WTC11 (cell line): ENCODE measurements around the gene UBA1. TPM values are rescaled to one million over a fixed set of nuclear protein-coding genes. Genes with fewer than 3 reads are reported as not detected.

ENCODE experiments used
- ATAC-seq: fragments of 200-7000 bp; cut with Tn5 transposase; 2 replicates; pipeline ENCODE4 v1.10.0; 2021; ENCODE audit warnings: mild to moderate bottlenecking, moderate library complexity
- CTCF ChIA-PET: fragments of 300-600 bp; sonication (Branson Sonifier 250); formaldehyde crosslinking; loops from one replicate; lab custom pipeline; 2021; ENCODE audit warnings: antibody characterized with exemption; lab: Charles Lee
- POLR2A ChIA-PET: fragments of 350-600 bp; sonication (Branson Sonifier 250); formaldehyde crosslinking; loops from one replicate; lab custom pipeline; 2021; ENCODE audit warnings: antibody characterized with exemption; lab: Charles Lee
- DNase-seq: peaks from one replicate; pipeline ENCODE4 v3.0.0; 2021; ENCODE audit warnings: low spot score
- H3K27ac Mint-ChIP-seq: 2 replicates; pipeline ENCODE4 v1.8.0; 2021; ENCODE audit warnings: mixed read lengths
- H3K27me3 Mint-ChIP-seq: 2 replicates; pipeline ENCODE4 v1.8.0; 2021; ENCODE audit warnings: low read depth, mild to moderate bottlenecking, moderate library complexity, mixed read lengths
- H3K36me3 Mint-ChIP-seq: 2 replicates; pipeline ENCODE4 v1.8.0; 2021; ENCODE audit warnings: mixed read lengths
- H3K4me1 Mint-ChIP-seq: 2 replicates; pipeline ENCODE4 v1.8.0; 2022; ENCODE audit warnings: mixed read lengths
- H3K4me3 Mint-ChIP-seq: 2 replicates; pipeline ENCODE4 v1.8.0; 2021; ENCODE audit warnings: mild to moderate bottlenecking, moderate library complexity, mixed read lengths
- H3K9me3 Mint-ChIP-seq: 2 replicates; pipeline ENCODE4 v1.8.0; 2021; ENCODE audit warnings: mixed read lengths
- CDX4 ChIP-seq: fragments of 250-450 bp; sonication (Bioruptor Pico); IDR thresholded peaks from 2 replicates; pipeline ENCODE4 v1.9.0; 2021; ENCODE audit warnings: moderate library complexity, mild to moderate bottlenecking, inconsistent platforms, borderline replicate concordance
- FOXP1 ChIP-seq: sonication (generic); formaldehyde crosslinking; IDR thresholded peaks from 2 replicates; pipeline ENCODE4 v1.8.0; 2022; ENCODE audit warnings: missing genetic modification reagents, mild to moderate bottlenecking, moderate library complexity, borderline replicate concordance
- FOXP4 ChIP-seq: sonication (generic); formaldehyde crosslinking; IDR thresholded peaks from 2 replicates; pipeline ENCODE4 v1.8.0; 2022; ENCODE audit warnings: mild to moderate bottlenecking, missing genetic modification reagents
- IRF1 ChIP-seq: sonication (generic); formaldehyde crosslinking; IDR thresholded peaks from 2 replicates; pipeline ENCODE4 v1.8.0; 2023; ENCODE audit warnings: missing genetic modification reagents
- NFATC4 ChIP-seq: fragments of 250-450 bp; sonication (Bioruptor Pico); IDR thresholded peaks from 2 replicates; pipeline ENCODE4 v1.9.0; 2021; ENCODE audit warnings: mild to moderate bottlenecking
- NR3C1 ChIP-seq: sonication (generic); formaldehyde crosslinking; conservative IDR thresholded peaks from 2 replicates; pipeline ENCODE4 v1.8.1; 2023; ENCODE audit warnings: low read depth, mild to moderate bottlenecking, missing genetic modification reagents
- PRDM15 ChIP-seq: sonication (generic); formaldehyde crosslinking; IDR thresholded peaks from 2 replicates; pipeline ENCODE4 v1.8.0; 2022; ENCODE audit warnings: missing genetic modification reagents
- PRRX2 ChIP-seq: fragments of 250-450 bp; sonication (Bioruptor Pico); IDR thresholded peaks from 2 replicates; pipeline ENCODE4 v1.8.0; 2021; ENCODE audit warnings: mild to moderate bottlenecking
- SOX15 ChIP-seq: fragments of 250-450 bp; sonication (Bioruptor Pico); IDR thresholded peaks from 2 replicates; pipeline ENCODE4 v1.9.0; 2021; ENCODE audit warnings: mild to moderate bottlenecking
- SP1 ChIP-seq: sonication (generic); formaldehyde crosslinking; conservative IDR thresholded peaks from 2 replicates; pipeline ENCODE4 v1.8.1; 2022; ENCODE audit warnings: missing genetic modification reagents
- TCF7 ChIP-seq: sonication (generic); formaldehyde crosslinking; IDR thresholded peaks from 2 replicates; pipeline ENCODE4 v1.8.0; 2022; ENCODE audit warnings: mild to moderate bottlenecking, low read depth, missing genetic modification reagents, moderate library complexity
- TEAD1 ChIP-seq: sonication (generic); formaldehyde crosslinking; IDR thresholded peaks from 2 replicates; pipeline ENCODE4 v1.8.0; 2022; ENCODE audit warnings: mild to moderate bottlenecking, missing genetic modification reagents
- TEAD4 ChIP-seq: sonication (generic); formaldehyde crosslinking; IDR thresholded peaks from 2 replicates; pipeline ENCODE4 v1.8.0; 2022; ENCODE audit warnings: mild to moderate bottlenecking, missing genetic modification reagents
- USF2 ChIP-seq: sonication (generic); formaldehyde crosslinking; IDR thresholded peaks from 2 replicates; pipeline ENCODE4 v1.8.1; 2023; ENCODE audit warnings: mild to moderate bottlenecking, missing genetic modification reagents, moderate library complexity
- ZNF138 ChIP-seq: sonication (generic); formaldehyde crosslinking; conservative IDR thresholded peaks from 2 replicates; pipeline ENCODE4 v1.8.1; 2022; ENCODE audit warnings: mild to moderate bottlenecking, moderate library complexity, missing genetic modification reagents
- ZNF232 ChIP-seq: sonication (generic); formaldehyde crosslinking; IDR thresholded peaks from 2 replicates; pipeline ENCODE4 v1.8.0; 2022; ENCODE audit warnings: mild to moderate bottlenecking, missing genetic modification reagents
- ZNF396 ChIP-seq: fragments of 250-450 bp; sonication (Bioruptor Pico); IDR thresholded peaks from 2 replicates; pipeline ENCODE4 v1.8.0; 2021; ENCODE audit warnings: mild to moderate bottlenecking, moderate library complexity, borderline replicate concordance
- ZNF425 ChIP-seq: fragments of 250-450 bp; sonication (Bioruptor Pico); conservative IDR thresholded peaks from 2 replicates; pipeline ENCODE4 v1.9.0; 2021; ENCODE audit warnings: mild to moderate bottlenecking
- ZNF671 ChIP-seq: fragments of 250-450 bp; sonication (Bioruptor Pico); IDR thresholded peaks from 2 replicates; pipeline ENCODE4 v1.8.0; 2021; ENCODE audit warnings: mild to moderate bottlenecking
- total RNA-seq: library from RNA; stranded (reverse); gene quantifications from 3 replicates; pipeline ENCODE4 v1.2.3, GENCODE V29; 2021

Gene UBA1
- total RNA-seq, 1 experiment from 2014 or later, result 379 TPM

- ChIA-PET CTCF (no interaction called here), POLR2A (no interaction called here)
- no peaks in the 10 kb centered on the region for H3K9me3 Mint-ChIP-seq
- H3K27me3 Mint-ChIP-seq, result no peaks in the 10 kb centered on the region
- DNase-seq (no peak), ATAC-seq (no peak)
- TF ChIP-seq PRRX2 (CRISPR knock-in tag) (no peak), NR3C1 (CRISPR knock-in tag) (no peak), ZNF671 (CRISPR knock-in tag) (no peak), ZNF138 (CRISPR knock-in tag) (no peak), TEAD1 (CRISPR knock-in tag) (no peak), TCF7 (CRISPR knock-in tag) (no peak), SOX15 (CRISPR knock-in tag) (no peak), NFATC4 (CRISPR knock-in tag) (no peak), IRF1 (CRISPR knock-in tag) (no peak), PRDM15 (CRISPR knock-in tag) (no peak), TEAD4 (CRISPR knock-in tag) (no peak), USF2 (CRISPR knock-in tag) (no peak), ZNF396 (CRISPR knock-in tag) (no peak), FOXP1 (CRISPR knock-in tag) (no peak)
- peaks cover 13% of the 10 kb centered on the region for H3K36me3 Mint-ChIP-seq
- H3K27ac Mint-ChIP-seq, result no peak overlapping the region; the same call in 1 of the 2 replicates
- H3K4me3 Mint-ChIP-seq, result no peak overlapping the region
- no peaks in the 10 kb centered on the region for H3K4me1 Mint-ChIP-seq
Measured at GRCh38 chrX:47169273-47169672, 24.4 kb upstream of the UBA1 start.

GRCh38 chrX:47169726-47170515, 23.7 kb upstream of the UBA1 start:
- Mint-ChIP-seq H3K4me3 (no peak overlapping the region), H3K9me3 (no peaks in the 10 kb centered on the region), H3K36me3 (peaks cover 8% of the 10 kb centered on the region), H3K4me1 (no peaks in the 10 kb centered on the region), H3K27me3 (no peaks in the 10 kb centered on the region), H3K27ac (no peak overlapping the region)
- CTCF ChIA-PET, result no interaction called here
- no peak for TF ChIP-seq SP1 (CRISPR knock-in tag)
- no peak for TF ChIP-seq FOXP4 (CRISPR knock-in tag)
- no peak for TF ChIP-seq ZNF425 (CRISPR knock-in tag)
- no peak for TF ChIP-seq CDX4
- no peak for TF ChIP-seq ZNF232 (CRISPR knock-in tag)
- TF ChIP-seq FOXP1 (CRISPR knock-in tag), result no peak
- POLR2A ChIA-PET, result no interaction called here
- DNase-seq (no peak), ATAC-seq (no peak)
